HepG2 (cell line): Measurements from ENCODE around the gene RPH3AL. TPM values are rescaled to one million over a fixed set of nuclear protein-coding genes. Genes with fewer than 3 reads are reported as not detected.

Experiments
- ATAC-seq: fragments of 200-7000 bp; cut with Tn5 transposase; 3 replicates; pipeline ENCODE4 v1.9.1; 2020; ENCODE audit warnings: mild to moderate bottlenecking, moderate library complexity
- BruUV-seq: library from RNA; stranded (reverse); fragments of 400-500 nt; replicated peaks from 2 replicates; lab custom pipeline; 2021; lab: Mats Ljungman, UMichigan
- CTCF ChIA-PET: fragments of 300-600 bp; formaldehyde crosslinking; extraction: SDS; loops from one replicate; lab custom pipeline; 2021; ENCODE audit warnings: low total read pairs, inconsistent platforms, low intra/inter-chr PET ratio; lab: Yijun Ruan, JAX
- POLR2A ChIA-PET: fragments of 350-600 bp; sonication (Branson Sonifier 250); formaldehyde crosslinking; loops from one replicate; lab custom pipeline; 2020; ENCODE audit warnings: antibody characterized with exemption, inconsistent platforms; lab: Yijun Ruan, JAX
- DNase-seq: peaks from one replicate; pipeline ENCODE4 v3.0.0-alpha.2; 2015; ENCODE audit warnings: low spot score
- FAIRE-seq: peaks from 3 replicates; lab custom pipeline; 2011; peaks lifted over from hg19 to GRCh38; lab: Jason Lieb, UNC
- H2AFZ ChIP-seq: one replicate; pipeline ENCODE4 v1.6.1; 2011; ENCODE audit warnings: low read length, inconsistent platforms
- H3K27ac ChIP-seq: fragments of 300-600 bp; 3 replicates; pipeline ENCODE4 v1.8.0; 2011; ENCODE audit warnings: mixed run types, mild to moderate bottlenecking, mixed read lengths, low read length, inconsistent platforms; ENCODE audit not compliant: insufficient read depth; ENCODE audit errors: extremely low read length
- H3K27me3 ChIP-seq, 2 experiments: fragments of 200-600 bp in 1 of 2; 2 replicates in 1 of 2; 3 replicates in 1 of 2; pipeline versions ENCODE4 v1.6.0 to v1.8.0; 2011; ENCODE audit warnings: low read length in 2 of 2, mild to moderate bottlenecking in 2 of 2, moderate library complexity in 2 of 2, inconsistent platforms in 1 of 2; ENCODE audit not compliant: insufficient read depth in 2 of 2, control insufficient read depth in 1 of 2
- H3K36me3 ChIP-seq, 2 experiments: fragments of 200-600 bp in 1 of 2; replicated peaks in 1 of 2; 2 replicates in 1 of 2; 3 replicates in 1 of 2; pipeline versions ENCODE4 v1.5.1 to v1.8.0; 2011; ENCODE audit warnings: low read length in 2 of 2, inconsistent platforms in 1 of 2; ENCODE audit not compliant: insufficient read depth in 2 of 2, control insufficient read depth in 1 of 2
- H3K4me1 ChIP-seq: 2 replicates; pipeline ENCODE4 v1.5.1; 2012; ENCODE audit warnings: low read length, inconsistent platforms; ENCODE audit not compliant: insufficient read depth
- H3K4me2 ChIP-seq: 2 replicates; pipeline ENCODE4 v1.6.0; 2011; ENCODE audit warnings: low read depth, low read length, inconsistent platforms
- H3K4me3 ChIP-seq, 3 experiments: fragments of 200-600 bp in 1 of 3; sonication (generic), shearing (Covaris generic) in 1 of 3; replicated peaks in 1 of 3; 2 replicates each; pipeline ENCODE4 v1.5.1; 2011 to 2016; ENCODE audit warnings: low read length in 3 of 3, inconsistent platforms in 2 of 3, low read depth in 2 of 3, mild to moderate bottlenecking in 2 of 3, control low read depth in 1 of 3, mixed read lengths in 1 of 3; ENCODE audit not compliant: insufficient read depth in 1 of 3
- H3K79me2 ChIP-seq: one replicate; pipeline ENCODE4 v1.6.1; 2011; ENCODE audit warnings: low read length, inconsistent platforms; ENCODE audit not compliant: insufficient read depth
- H3K9ac ChIP-seq: 2 replicates; pipeline ENCODE4 v1.6.0; 2011; ENCODE audit warnings: mild to moderate bottlenecking, low read depth, low read length, inconsistent platforms; ENCODE audit not compliant: insufficient read depth
- H3K9me3 ChIP-seq: 2 replicates; pipeline ENCODE4 v1.5.1; 2012; ENCODE audit warnings: mild to moderate bottlenecking, low read length
- H4K20me1 ChIP-seq: 2 replicates; pipeline ENCODE4 v1.6.0; 2011; ENCODE audit warnings: inconsistent platforms, mild to moderate bottlenecking, low read length, moderate library complexity; ENCODE audit not compliant: insufficient read depth
- BRD4 ChIP-seq: sonication (generic); formaldehyde crosslinking; IDR thresholded peaks from 2 replicates; pipeline ENCODE4 v1.4.0; 2020; ENCODE audit warnings: missing genetic modification reagents
- CEBPB ChIP-seq: IDR thresholded peaks from 2 replicates; pipeline ENCODE4 v1.6.1; 2011; ENCODE audit warnings: low read depth, low read length, improper control_type of control experiment, borderline replicate concordance
- EEA1 ChIP-seq: sonication (generic); formaldehyde crosslinking; IDR thresholded peaks from 2 replicates; pipeline ENCODE4 v1.5.1; 2020; ENCODE audit warnings: mild to moderate bottlenecking, missing genetic modification reagents, borderline replicate concordance
- IRX3 ChIP-seq: sonication (generic); formaldehyde crosslinking; IDR thresholded peaks from 2 replicates; pipeline ENCODE4 v1.8.1; 2023; ENCODE audit warnings: mild to moderate bottlenecking, low read depth, missing genetic modification reagents, borderline replicate concordance
- PHF8 ChIP-seq: sonication (generic); formaldehyde crosslinking; IDR thresholded peaks from 2 replicates; pipeline ENCODE4 v1.5.0; 2020; ENCODE audit warnings: missing genetic modification reagents
- POLR2AphosphoS2 ChIP-seq: IDR thresholded peaks from 2 replicates; pipeline ENCODE4 v1.6.1; 2011; ENCODE audit warnings: low read depth, low read length, improper control_type of control experiment
- RXRA ChIP-seq: sonication (generic); formaldehyde crosslinking; IDR thresholded peaks from 2 replicates; pipeline ENCODE4 v1.5.1; 2020; ENCODE audit warnings: missing genetic modification reagents
- SIN3A ChIP-seq: IDR thresholded peaks from 2 replicates; pipeline ENCODE4 v1.6.1; 2011; ENCODE audit warnings: low read depth, mild to moderate bottlenecking, control low read depth, low read length, borderline replicate concordance
- YEATS4 ChIP-seq: sonication (generic); formaldehyde crosslinking; IDR thresholded peaks from 2 replicates; pipeline ENCODE4 v1.4.0; 2020; ENCODE audit warnings: missing genetic modification reagents, borderline replicate concordance
- ZBTB2 ChIP-seq: sonication (generic); formaldehyde crosslinking; IDR thresholded peaks from 2 replicates; pipeline ENCODE4 v1.8.0; 2022; ENCODE audit warnings: low read depth, missing genetic modification reagents
- ZNF383 ChIP-seq: sonication (generic); formaldehyde crosslinking; IDR thresholded peaks from 2 replicates; pipeline ENCODE4 v1.4.0; 2020; ENCODE audit warnings: missing genetic modification reagents, mild to moderate bottlenecking, borderline replicate concordance
- ZNF512 ChIP-seq: sonication (generic); formaldehyde crosslinking; IDR thresholded peaks from 2 replicates; pipeline ENCODE4 v1.4.0; 2020; ENCODE audit warnings: mild to moderate bottlenecking, missing genetic modification reagents
- ZNF550 ChIP-seq: sonication (generic); formaldehyde crosslinking; IDR thresholded peaks from 2 replicates; pipeline ENCODE4 v1.4.0; 2020; ENCODE audit warnings: mild to moderate bottlenecking, missing genetic modification reagents, borderline replicate concordance
- WGBS: methylation state at CpG from one replicate; pipeline ENCODE4 v1.1.6; 2017; ENCODE audit warnings: low lambda C conversion rate; 5-methylcytosine and 5-hydroxymethylcytosine counted together
- in situ Hi-C: cut with HindIII; loops from 2 replicates; pipeline ENCODE4 v1.10.0; 2017; ENCODE audit warnings: low pct_unique_long_range_greater_than_20kb; ENCODE audit not compliant: extremely low pct_ligation_motif_present
- intact Hi-C: fragments of 100-400 bp; cut with micrococcal nuclease; formaldehyde crosslinking; loops from one replicate; pipeline ENCODE4 v1.10.0; 2022; ENCODE audit not compliant: unreplicated experiment
- polyA plus RNA-seq, 8 experiments: library from polyadenylated mRNA; depleted of rRNA in 3 of 8; stranded (reverse) in 7 of 8; unstranded in 1 of 8; fragments of >200 nt; fragmentation: Illumina TruSeq in 4 of 8; extraction: Trizol in 4 of 8; gene quantifications; 2 replicates each; pipeline versions ENCODE4 v1.2.1 to v1.2.3, GENCODE V29; 2011 to 2016; ENCODE audit warnings: low read depth in 4 of 8, missing spikeins in 1 of 8, mixed read lengths in 1 of 8; ENCODE audit not compliant: insufficient read depth in 1 of 8
- total RNA-seq, 5 experiments: library from RNA; depleted of rRNA; stranded (reverse); fragments of >200 nt; fragmentation: Illumina TruSeq; extraction: Trizol; gene quantifications; 2 replicates each; pipeline ENCODE4 v1.2.3, GENCODE V29; 2016; ENCODE audit warnings: low read depth in 1 of 5
- TF ChIP-seq, protein P1 (sequence below): sonication (generic); formaldehyde crosslinking; IDR thresholded peaks from 2 replicates; pipeline ENCODE4 v1.4.0; 2020; ENCODE audit warnings: missing genetic modification reagents; ENCODE audit errors: not compliant biosample characterization
- TF ChIP-seq, protein P2 (sequence below): sonication (generic); formaldehyde crosslinking; IDR thresholded peaks from 2 replicates; pipeline ENCODE4 v1.8.0; 2022; ENCODE audit warnings: mild to moderate bottlenecking, missing genetic modification reagents

RPH3AL gene
- total and polyA plus RNA-seq, 2 of the 13 experiments (the other 11 are each of a cell fraction or from before 2014, with no cell fraction given): 7.8 to 16.4 TPM

DNA sequence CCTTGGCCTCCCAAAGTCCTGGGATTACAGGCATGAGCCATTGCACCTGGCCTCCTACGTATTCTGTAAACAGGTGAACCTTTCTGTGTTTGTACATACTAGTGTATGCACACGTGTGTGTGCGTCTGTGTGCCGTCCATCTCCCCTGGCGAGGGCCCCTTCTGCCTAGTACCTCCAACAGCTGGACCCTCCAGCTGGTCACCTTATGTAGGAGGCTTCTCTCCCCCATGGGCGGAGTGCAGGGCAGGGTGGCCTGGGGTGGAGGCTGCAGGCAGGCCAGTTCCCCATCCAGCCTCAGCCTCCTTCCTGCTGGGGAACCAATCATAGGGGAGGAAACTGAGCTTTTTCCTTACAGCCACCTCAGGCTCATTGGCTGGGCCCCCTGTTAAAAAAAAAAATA is 146.8 kb downstream of the RPH3AL start:
- ATAC-seq: no peak

More for the DNA sequence above, 146.8 kb downstream of the RPH3AL start:
- 94% methylated on average over 6 of the region's 6 CpGs for WGBS
- DNase-seq (no peak), FAIRE-seq (no peak)
- TF ChIP-seq CEBPB (no peak), BRD4 (CRISPR knock-in tag) (no peak), PHF8 (no peak), ZBTB2 (CRISPR knock-in tag) (no peak), RXRA (no peak), SIN3A (no peak), EEA1 (CRISPR knock-in tag) (no peak), ZNF512 (CRISPR knock-in tag) (no peak), IRX3 (CRISPR knock-in tag) (no peak), ZNF383 (CRISPR knock-in tag) (no peak), YEATS4 (no peak), ZNF550 (no peak), POLR2AphosphoS2 (no peak)
- TF ChIP-seq, protein P1, sequence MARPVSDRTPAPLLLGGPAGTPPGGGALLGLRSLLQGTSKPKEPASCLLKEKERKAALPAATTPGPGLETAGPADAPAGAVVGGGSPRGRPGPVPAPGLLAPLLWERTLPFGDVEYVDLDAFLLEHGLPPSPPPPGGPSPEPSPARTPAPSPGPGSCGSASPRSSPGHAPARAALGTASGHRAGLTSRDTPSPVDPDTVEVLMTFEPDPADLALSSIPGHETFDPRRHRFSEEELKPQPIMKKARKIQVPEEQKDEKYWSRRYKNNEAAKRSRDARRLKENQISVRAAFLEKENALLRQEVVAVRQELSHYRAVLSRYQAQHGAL: no peak
- TF ChIP-seq, protein P2, sequence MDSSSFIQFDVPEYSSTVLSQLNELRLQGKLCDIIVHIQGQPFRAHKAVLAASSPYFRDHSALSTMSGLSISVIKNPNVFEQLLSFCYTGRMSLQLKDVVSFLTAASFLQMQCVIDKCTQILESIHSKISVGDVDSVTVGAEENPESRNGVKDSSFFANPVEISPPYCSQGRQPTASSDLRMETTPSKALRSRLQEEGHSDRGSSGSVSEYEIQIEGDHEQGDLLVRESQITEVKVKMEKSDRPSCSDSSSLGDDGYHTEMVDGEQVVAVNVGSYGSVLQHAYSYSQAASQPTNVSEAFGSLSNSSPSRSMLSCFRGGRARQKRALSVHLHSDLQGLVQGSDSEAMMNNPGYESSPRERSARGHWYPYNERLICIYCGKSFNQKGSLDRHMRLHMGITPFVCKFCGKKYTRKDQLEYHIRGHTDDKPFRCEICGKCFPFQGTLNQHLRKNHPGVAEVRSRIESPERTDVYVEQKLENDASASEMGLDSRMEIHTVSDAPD (CRISPR knock-in tag): no peak
- BruUV-seq: no TSS peak
- no peak overlapping the region for H3K27ac ChIP-seq
- H3K4me1 ChIP-seq: no peaks in the 10 kb centered on the region
- no peak overlapping the region for H3K9ac ChIP-seq
- H3K4me2 ChIP-seq: no peak overlapping the region
- H3K9me3 ChIP-seq: no peaks in the 10 kb centered on the region
- no peak overlapping the region for H2AFZ ChIP-seq
- no peaks in the 10 kb centered on the region for H4K20me1 ChIP-seq
- ChIA-PET POLR2A (no interaction called here), CTCF (no interaction called here)
- H3K4me3 ChIP-seq: no peak overlapping the region
- intact Hi-C loops (no loop called here), in situ Hi-C loops (no loop called here)
- no peaks in the 10 kb centered on the region; a peak in 1 of 5 replicates for H3K36me3 ChIP-seq
- H3K27me3 ChIP-seq: peaks cover 0 to 9% of the 10 kb centered on the region in 2 experiments; a peak in 3 of 5 replicates
- no peaks in the 10 kb centered on the region for H3K79me2 ChIP-seq
